HCT116 (cell line): ENCODE data around the gene POLE. TPM values are rescaled to one million over a fixed set of nuclear protein-coding genes. Genes with fewer than 3 reads are reported as not detected.

Experiments used
- ATAC-seq: fragments of 200-7000 bp; cut with Tn5 transposase; 2 replicates; pipeline ENCODE4 v1.9.1; 2020; ENCODE audit warnings: mild to moderate bottlenecking, moderate library complexity
- BruUV-seq: library from RNA; stranded (reverse); fragments of 400-500 nt; replicated peaks from 2 replicates; lab custom pipeline; 2021; lab: Mats Ljungman, UMichigan
- CTCF ChIA-PET: fragments of 300-600 bp; sonication (Branson Sonifier 250); formaldehyde crosslinking; loops from one replicate; lab custom pipeline; 2021; ENCODE audit warnings: antibody characterized with exemption; lab: Charles Lee
- POLR2A ChIA-PET: fragments of 300-600, 350-600 bp; sonication (Branson Sonifier 250); formaldehyde crosslinking; loops from one replicate; lab custom pipeline; 2021; ENCODE audit warnings: antibody characterized with exemption; lab: Charles Lee
- RAD21 ChIA-PET, 2 experiments: fragments of 300-600 bp; sonication (Branson Sonifier 250); formaldehyde crosslinking; loops; one replicate each; lab custom pipeline; 2023; ENCODE audit warnings: low total read pairs in 2 of 2; ENCODE audit not compliant: uncharacterized antibody in 2 of 2, unreplicated experiment in 2 of 2, low non-redundant PET in 1 of 2; lab: Charles Lee
- DNase-seq: peaks from one replicate; pipeline ENCODE4 v3.0.0-alpha.2; 2010; ENCODE audit warnings: low read depth, low spot score
- H2AFZ ChIP-seq: fragments of 200-600 bp; shearing (Covaris generic), sonication (generic); 2 replicates; pipeline ENCODE4 v1.6.1; 2017; ENCODE audit warnings: low read depth, mixed run types, mixed read lengths, antibody characterized with exemption, low read length; ENCODE audit not compliant: poor library complexity, severe bottlenecking
- H3K27ac ChIP-seq: 2 replicates; pipeline ENCODE4 v1.5.1; 2012; ENCODE audit warnings: low read depth, low read length
- H3K27me3 ChIP-seq: fragments of 200-600 bp; sonication (generic); 2 replicates; pipeline ENCODE4 v1.6.1; 2016; ENCODE audit warnings: mixed run types, low read length, mixed read lengths; ENCODE audit not compliant: insufficient read depth
- H3K36me3 ChIP-seq, 2 experiments: fragments of 200-500 bp in 1 of 2; fragments of 200-600 bp in 1 of 2; sonication (Bioruptor generic) in 1 of 2; sonication (generic) in 1 of 2; 2 replicates each; pipeline versions ENCODE4 v1.5.1 to v1.6.1; 2014 to 2016; ENCODE audit warnings: low read length in 2 of 2, inconsistent platforms in 1 of 2, mixed read lengths in 1 of 2, mixed run types in 1 of 2; ENCODE audit not compliant: insufficient read depth in 2 of 2, control insufficient read depth in 1 of 2
- H3K4me1 ChIP-seq, 2 experiments: fragments of 200-600 bp in 1 of 2; sonication (generic) in 1 of 2; 2 replicates each; pipeline versions ENCODE4 v1.5.1 to v1.6.1; 2012 to 2017; ENCODE audit warnings: low read length in 2 of 2, inconsistent platforms in 1 of 2, mild to moderate bottlenecking in 1 of 2, mixed read lengths in 1 of 2, mixed run types in 1 of 2, moderate library complexity in 1 of 2; ENCODE audit not compliant: insufficient read depth in 2 of 2, control insufficient read depth in 1 of 2
- H3K4me2 ChIP-seq: fragments of 200-600 bp; sonication (generic); 2 replicates; pipeline ENCODE4 v1.6.1; 2017; ENCODE audit warnings: mixed run types, low read length, mixed read lengths
- H3K4me3 ChIP-seq, 2 experiments: fragments of 200-600 bp in 1 of 2; sonication (generic) in 1 of 2; replicated peaks in 1 of 2; 2 replicates each; pipeline ENCODE4 v1.5.1; 2011 to 2016; ENCODE audit warnings: low read length in 2 of 2, control low read depth in 1 of 2, low read depth in 1 of 2, mild to moderate bottlenecking in 1 of 2, mixed read lengths in 1 of 2, mixed run types in 1 of 2
- H3K79me2 ChIP-seq: fragments of 200-600 bp; sonication (generic); 2 replicates; pipeline ENCODE4 v1.6.1; 2017; ENCODE audit warnings: mild to moderate bottlenecking, mixed run types, low read length, moderate library complexity, mixed read lengths; ENCODE audit not compliant: insufficient read depth
- H3K9ac ChIP-seq: fragments of 200-600 bp; sonication (generic); 2 replicates; pipeline ENCODE4 v1.6.1; 2016; ENCODE audit warnings: low read length, mixed read lengths
- H3K9me2 ChIP-seq: fragments of 200-600 bp; sonication (generic), shearing (Covaris generic); 2 replicates; pipeline ENCODE4 v1.6.1; 2017; ENCODE audit warnings: mixed run types, mild to moderate bottlenecking, moderate library complexity; ENCODE audit not compliant: insufficient read depth
- H3K9me3 ChIP-seq, 2 experiments: fragments of 200-500 bp in 1 of 2; fragments of 200-600 bp in 1 of 2; sonication (Bioruptor generic) in 1 of 2; sonication (generic) in 1 of 2; 2 replicates each; pipeline ENCODE4 v1.6.1; 2014 to 2017; ENCODE audit warnings: low read length in 2 of 2, mixed read lengths in 2 of 2, inconsistent platforms in 1 of 2, low read depth in 1 of 2, mild to moderate bottlenecking in 1 of 2, mixed run types in 1 of 2, moderate library complexity in 1 of 2; ENCODE audit not compliant: control insufficient read depth in 1 of 2, insufficient read depth in 1 of 2
- H4K20me1 ChIP-seq: fragments of 200-600 bp; sonication (generic), shearing (Covaris generic); 2 replicates; pipeline ENCODE4 v1.6.1; 2017; ENCODE audit warnings: mixed run types, mild to moderate bottlenecking, moderate library complexity; ENCODE audit not compliant: insufficient read depth
- CBX3 ChIP-seq: IDR thresholded peaks from 2 replicates; pipeline ENCODE4 v1.6.1; 2012; ENCODE audit warnings: low read depth
- CEBPB ChIP-seq: IDR thresholded peaks from 2 replicates; pipeline ENCODE4 v1.6.1; 2012; ENCODE audit warnings: low read depth
- EGR1 ChIP-seq: IDR thresholded peaks from 2 replicates; pipeline ENCODE4 v1.6.1; 2012; ENCODE audit warnings: low read depth
- EZH2 ChIP-seq: fragments of 200-600 bp; sonication (generic); IDR thresholded peaks from 2 replicates; pipeline ENCODE4 v1.6.1; 2017; ENCODE audit warnings: antibody characterized with exemption, mixed run types
- FOSL1 ChIP-seq: IDR thresholded peaks from 2 replicates; pipeline ENCODE4 v1.6.1; 2012; ENCODE audit warnings: low read depth
- JUND ChIP-seq: IDR thresholded peaks from 2 replicates; pipeline ENCODE4 v1.6.1; 2012
- POLR2A ChIP-seq: IDR thresholded peaks from 2 replicates; pipeline ENCODE4 v1.7.0; 2011; ENCODE audit warnings: borderline replicate concordance; ENCODE audit not compliant: insufficient read depth, insufficient read length; ENCODE audit errors: extremely low read depth
- POLR2AphosphoS5 ChIP-seq: IDR thresholded peaks from 2 replicates; pipeline ENCODE4 v1.6.1; 2011; ENCODE audit warnings: mild to moderate bottlenecking, low read depth, low read length, moderate library complexity
- RAD21 ChIP-seq: IDR thresholded peaks from 2 replicates; pipeline ENCODE4 v1.6.1; 2012; ENCODE audit warnings: low read depth, mild to moderate bottlenecking
- SIN3A ChIP-seq: IDR thresholded peaks from 2 replicates; pipeline ENCODE4 v1.6.1; 2012; ENCODE audit warnings: low read depth
- SP1 ChIP-seq: IDR thresholded peaks from 2 replicates; pipeline ENCODE4 v1.6.1; 2012; ENCODE audit warnings: low read depth
- SRF ChIP-seq: IDR thresholded peaks from 2 replicates; pipeline ENCODE4 v1.6.1; 2012; ENCODE audit warnings: low read depth
- TCF7L2 ChIP-seq: IDR thresholded peaks from 2 replicates; pipeline ENCODE4 v1.7.0; 2011; ENCODE audit warnings: borderline replicate concordance, inconsistent platforms; ENCODE audit not compliant: insufficient read depth, insufficient read length; ENCODE audit errors: extremely low read depth
- ZFX ChIP-seq: fragments of 450-650 bp; IDR thresholded peaks from 2 replicates; pipeline ENCODE4 v1.6.1; 2017
- ZNF274 ChIP-seq: fragments of 200-500 bp; sonication (Bioruptor generic); IDR thresholded peaks from 2 replicates; pipeline ENCODE4 v1.6.1; 2014; ENCODE audit warnings: mild to moderate bottlenecking, low read depth, low read length, inconsistent platforms
- intact Hi-C: fragments of 100-400 bp; cut with micrococcal nuclease; formaldehyde crosslinking; loops from 2 replicates; pipeline ENCODE4 v1.10.0; 2022
- total RNA-seq: library from RNA; stranded (reverse); gene quantifications from one replicate; pipeline ENCODE4 v1.2.1, GENCODE V29; 2021; ENCODE audit not compliant: unreplicated experiment
- TF ChIP-seq, protein P1 (sequence below): IDR thresholded peaks from 2 replicates; pipeline ENCODE4 v1.6.1; 2012; ENCODE audit warnings: low read depth
- TF ChIP-seq, protein P2 (sequence below), 3 experiments: fragments of 200-600 bp in 1 of 3; sonication (generic) in 1 of 3; IDR thresholded peaks in 2 of 3; conservative IDR thresholded peaks in 1 of 3; 2 replicates each; pipeline ENCODE4 v1.5.1; 2012 to 2017; ENCODE audit warnings: low read depth in 2 of 3, low read length in 2 of 3, antibody characterized with exemption in 1 of 3, borderline replicate concordance in 1 of 3, control low read depth in 1 of 3, mild to moderate bottlenecking in 1 of 3, mixed read lengths in 1 of 3, mixed run types in 1 of 3, moderate library complexity in 1 of 3; ENCODE audit not compliant: insufficient read depth in 1 of 3

POLE gene
- total RNA-seq, 1 experiment from 2014 or later = 128 TPM

DNA sequence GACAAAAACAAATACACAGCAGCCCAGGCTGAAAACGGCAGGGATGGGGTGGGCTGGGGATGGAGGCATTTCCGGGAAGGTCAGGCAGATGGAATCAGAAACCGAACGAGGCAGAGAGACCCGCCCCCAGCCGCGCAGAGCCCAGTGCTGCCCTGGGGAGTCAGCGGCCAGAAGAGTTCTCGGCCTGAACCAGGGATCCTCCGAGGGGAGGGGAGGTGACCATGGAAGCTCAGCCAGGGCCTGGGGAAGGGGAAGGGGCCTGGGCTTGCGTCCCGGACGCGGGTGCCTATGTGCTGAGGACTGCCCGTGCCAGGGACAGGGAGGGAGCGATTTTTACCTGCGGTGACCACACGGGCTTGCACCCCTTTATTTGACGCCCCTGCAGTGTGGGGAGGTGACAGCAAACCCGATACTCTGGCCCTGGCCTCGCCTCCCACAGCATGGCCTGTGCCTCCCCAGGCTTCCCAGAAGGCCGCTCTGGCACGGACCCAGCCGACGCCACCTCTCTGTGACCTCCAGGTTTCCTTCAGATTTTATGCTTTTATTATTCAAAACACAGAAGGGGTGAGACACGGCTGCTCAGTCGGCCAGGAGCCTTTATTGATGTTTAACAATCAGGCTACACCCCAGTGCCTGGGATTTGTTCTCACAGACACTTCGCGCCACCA lies 84.4 kb downstream of the POLE start:
- peaks cover 0 to 15% of the 10 kb centered on the region in 2 experiments; a peak in 2 of 4 replicates for H3K4me1 ChIP-seq
- H3K9ac ChIP-seq = no peak overlapping the region
- H3K79me2 ChIP-seq = no peaks in the 10 kb centered on the region
- DNase-seq = no peak
- TF ChIP-seq JUND = no peak
- TF ChIP-seq POLR2A = no peak
- no peak for TF ChIP-seq ZFX
- no peak for TF ChIP-seq ZNF274
- no peak for TF ChIP-seq POLR2AphosphoS5
- TF ChIP-seq EGR1 = no peak
- TF ChIP-seq, protein P1, sequence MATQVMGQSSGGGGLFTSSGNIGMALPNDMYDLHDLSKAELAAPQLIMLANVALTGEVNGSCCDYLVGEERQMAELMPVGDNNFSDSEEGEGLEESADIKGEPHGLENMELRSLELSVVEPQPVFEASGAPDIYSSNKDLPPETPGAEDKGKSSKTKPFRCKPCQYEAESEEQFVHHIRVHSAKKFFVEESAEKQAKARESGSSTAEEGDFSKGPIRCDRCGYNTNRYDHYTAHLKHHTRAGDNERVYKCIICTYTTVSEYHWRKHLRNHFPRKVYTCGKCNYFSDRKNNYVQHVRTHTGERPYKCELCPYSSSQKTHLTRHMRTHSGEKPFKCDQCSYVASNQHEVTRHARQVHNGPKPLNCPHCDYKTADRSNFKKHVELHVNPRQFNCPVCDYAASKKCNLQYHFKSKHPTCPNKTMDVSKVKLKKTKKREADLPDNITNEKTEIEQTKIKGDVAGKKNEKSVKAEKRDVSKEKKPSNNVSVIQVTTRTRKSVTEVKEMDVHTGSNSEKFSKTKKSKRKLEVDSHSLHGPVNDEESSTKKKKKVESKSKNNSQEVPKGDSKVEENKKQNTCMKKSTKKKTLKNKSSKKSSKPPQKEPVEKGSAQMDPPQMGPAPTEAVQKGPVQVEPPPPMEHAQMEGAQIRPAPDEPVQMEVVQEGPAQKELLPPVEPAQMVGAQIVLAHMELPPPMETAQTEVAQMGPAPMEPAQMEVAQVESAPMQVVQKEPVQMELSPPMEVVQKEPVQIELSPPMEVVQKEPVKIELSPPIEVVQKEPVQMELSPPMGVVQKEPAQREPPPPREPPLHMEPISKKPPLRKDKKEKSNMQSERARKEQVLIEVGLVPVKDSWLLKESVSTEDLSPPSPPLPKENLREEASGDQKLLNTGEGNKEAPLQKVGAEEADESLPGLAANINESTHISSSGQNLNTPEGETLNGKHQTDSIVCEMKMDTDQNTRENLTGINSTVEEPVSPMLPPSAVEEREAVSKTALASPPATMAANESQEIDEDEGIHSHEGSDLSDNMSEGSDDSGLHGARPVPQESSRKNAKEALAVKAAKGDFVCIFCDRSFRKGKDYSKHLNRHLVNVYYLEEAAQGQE = no peak
- TF ChIP-seq RAD21 = no peak
- no peak for TF ChIP-seq TCF7L2
- TF ChIP-seq EZH2 = no peak
- TF ChIP-seq FOSL1 = no peak
- no peak for TF ChIP-seq SP1
- TF ChIP-seq SRF = no peak
- TF ChIP-seq CEBPB = no peak
- TF ChIP-seq CBX3 = no peak
- TF ChIP-seq, protein P2, sequence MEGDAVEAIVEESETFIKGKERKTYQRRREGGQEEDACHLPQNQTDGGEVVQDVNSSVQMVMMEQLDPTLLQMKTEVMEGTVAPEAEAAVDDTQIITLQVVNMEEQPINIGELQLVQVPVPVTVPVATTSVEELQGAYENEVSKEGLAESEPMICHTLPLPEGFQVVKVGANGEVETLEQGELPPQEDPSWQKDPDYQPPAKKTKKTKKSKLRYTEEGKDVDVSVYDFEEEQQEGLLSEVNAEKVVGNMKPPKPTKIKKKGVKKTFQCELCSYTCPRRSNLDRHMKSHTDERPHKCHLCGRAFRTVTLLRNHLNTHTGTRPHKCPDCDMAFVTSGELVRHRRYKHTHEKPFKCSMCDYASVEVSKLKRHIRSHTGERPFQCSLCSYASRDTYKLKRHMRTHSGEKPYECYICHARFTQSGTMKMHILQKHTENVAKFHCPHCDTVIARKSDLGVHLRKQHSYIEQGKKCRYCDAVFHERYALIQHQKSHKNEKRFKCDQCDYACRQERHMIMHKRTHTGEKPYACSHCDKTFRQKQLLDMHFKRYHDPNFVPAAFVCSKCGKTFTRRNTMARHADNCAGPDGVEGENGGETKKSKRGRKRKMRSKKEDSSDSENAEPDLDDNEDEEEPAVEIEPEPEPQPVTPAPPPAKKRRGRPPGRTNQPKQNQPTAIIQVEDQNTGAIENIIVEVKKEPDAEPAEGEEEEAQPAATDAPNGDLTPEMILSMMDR (IDR thresholded peaks at IDR 0.05 in 2 of 3, conservative IDR thresholded peaks at IDR 0.05 in 1 of 3; ENCODE audit: borderline replicate concordance in 1 of 3, insufficient read depth in 1 of 3, low read depth in 2 of 3, low read length in 2 of 3) = no peak
- no peak for TF ChIP-seq SIN3A
- TF ChIP-seq, all 23 proteins: peak for 0
- intact Hi-C loops = no loop called here
- Histone ChIP-seq H2AFZ (no peak overlapping the region), H3K4me2 (no peak overlapping the region), H4K20me1 (no peaks in the 10 kb centered on the region), H3K4me3 (no peak overlapping the region), H3K27ac (no peak overlapping the region), H3K9me3 (no peaks in the 10 kb centered on the region), H3K27me3 (no peaks in the 10 kb centered on the region), H3K9me2 (no peaks in the 10 kb centered on the region), H3K36me3 (no peaks in the 10 kb centered on the region)
- ChIA-PET RAD21 (no interaction called here), POLR2A (no interaction called here), CTCF (no interaction called here)
- no peak for ATAC-seq
- BruUV-seq = no TSS peak
